ENCODE data around the gene MNX1. TPM values are rescaled to one million over a fixed set of nuclear protein-coding genes. Genes with fewer than 3 reads are reported as not detected.

MNX1 gene
- polyA plus RNA-seq, 1 experiment = not detected

DNA sequence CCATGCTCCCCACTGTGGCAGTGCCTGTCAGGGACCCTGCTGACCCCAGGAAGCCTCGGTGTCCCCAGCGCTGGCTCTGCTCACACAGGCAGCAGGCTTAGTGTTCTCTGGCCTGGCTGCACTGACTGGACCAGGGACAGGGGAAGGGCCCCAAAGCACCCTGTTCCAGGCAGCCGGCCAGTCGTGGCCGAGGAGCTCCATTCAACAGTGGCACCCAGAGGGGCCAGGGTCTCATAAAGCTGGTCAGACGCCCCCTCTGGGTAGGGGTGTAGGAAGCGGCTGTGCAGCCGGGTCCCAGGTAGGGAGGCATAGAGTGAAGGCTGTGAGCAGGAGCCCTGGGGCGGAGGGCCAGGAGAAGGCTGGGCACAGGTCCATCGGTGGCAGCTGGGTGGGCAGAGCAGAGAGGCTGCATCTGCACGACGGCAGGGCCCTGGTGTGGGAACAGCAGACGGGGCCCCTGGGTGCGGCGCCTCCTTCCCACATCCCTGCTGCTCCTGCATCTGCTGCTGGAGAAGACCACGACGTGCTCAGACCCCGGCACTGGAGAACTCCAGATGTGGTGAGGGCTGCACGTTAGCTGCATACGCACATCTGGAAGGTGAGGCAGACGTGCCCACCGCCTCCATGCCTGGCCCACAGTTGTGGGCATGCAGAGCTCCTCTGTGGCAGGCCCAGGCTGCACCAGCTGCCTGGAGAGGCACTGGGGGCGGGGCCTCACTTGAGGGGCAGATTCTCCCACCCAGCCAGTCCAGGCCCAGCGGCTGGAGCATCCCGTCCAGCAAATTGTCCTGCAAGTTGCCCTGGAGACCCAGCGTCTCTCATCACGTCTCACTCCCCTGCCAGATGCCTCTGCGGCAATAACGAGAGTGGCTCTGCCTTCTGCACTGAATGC lies 25.1 kb downstream of the MNX1 start:
- H3K9me3 ChIP-seq (ENCODE audit: control insufficient read depth, insufficient read depth, low read length) = no peaks in the 10 kb centered on the region; the same call in 1 of the 2 replicates
- peaks cover 10% of the 10 kb centered on the region for H3K27me3 ChIP-seq (ENCODE audit: control insufficient read depth, insufficient read depth, low read length)
- no peak overlapping the region for H3K4me3 ChIP-seq (ENCODE audit: low read depth, low read length)
- no peak overlapping the region for H3K27ac ChIP-seq (ENCODE audit: low read depth, low read length)
- CTCF ChIA-PET = no interaction called here
- no peak for DNase-seq (ENCODE audit: low read depth, low spot score)
- TF ChIP-seq, protein P1, sequence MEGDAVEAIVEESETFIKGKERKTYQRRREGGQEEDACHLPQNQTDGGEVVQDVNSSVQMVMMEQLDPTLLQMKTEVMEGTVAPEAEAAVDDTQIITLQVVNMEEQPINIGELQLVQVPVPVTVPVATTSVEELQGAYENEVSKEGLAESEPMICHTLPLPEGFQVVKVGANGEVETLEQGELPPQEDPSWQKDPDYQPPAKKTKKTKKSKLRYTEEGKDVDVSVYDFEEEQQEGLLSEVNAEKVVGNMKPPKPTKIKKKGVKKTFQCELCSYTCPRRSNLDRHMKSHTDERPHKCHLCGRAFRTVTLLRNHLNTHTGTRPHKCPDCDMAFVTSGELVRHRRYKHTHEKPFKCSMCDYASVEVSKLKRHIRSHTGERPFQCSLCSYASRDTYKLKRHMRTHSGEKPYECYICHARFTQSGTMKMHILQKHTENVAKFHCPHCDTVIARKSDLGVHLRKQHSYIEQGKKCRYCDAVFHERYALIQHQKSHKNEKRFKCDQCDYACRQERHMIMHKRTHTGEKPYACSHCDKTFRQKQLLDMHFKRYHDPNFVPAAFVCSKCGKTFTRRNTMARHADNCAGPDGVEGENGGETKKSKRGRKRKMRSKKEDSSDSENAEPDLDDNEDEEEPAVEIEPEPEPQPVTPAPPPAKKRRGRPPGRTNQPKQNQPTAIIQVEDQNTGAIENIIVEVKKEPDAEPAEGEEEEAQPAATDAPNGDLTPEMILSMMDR (IDR thresholded peaks at IDR 0.05; ENCODE audit: low read depth, low read length) = no peak
- POLR2A ChIA-PET = no interaction called here

DNA sequence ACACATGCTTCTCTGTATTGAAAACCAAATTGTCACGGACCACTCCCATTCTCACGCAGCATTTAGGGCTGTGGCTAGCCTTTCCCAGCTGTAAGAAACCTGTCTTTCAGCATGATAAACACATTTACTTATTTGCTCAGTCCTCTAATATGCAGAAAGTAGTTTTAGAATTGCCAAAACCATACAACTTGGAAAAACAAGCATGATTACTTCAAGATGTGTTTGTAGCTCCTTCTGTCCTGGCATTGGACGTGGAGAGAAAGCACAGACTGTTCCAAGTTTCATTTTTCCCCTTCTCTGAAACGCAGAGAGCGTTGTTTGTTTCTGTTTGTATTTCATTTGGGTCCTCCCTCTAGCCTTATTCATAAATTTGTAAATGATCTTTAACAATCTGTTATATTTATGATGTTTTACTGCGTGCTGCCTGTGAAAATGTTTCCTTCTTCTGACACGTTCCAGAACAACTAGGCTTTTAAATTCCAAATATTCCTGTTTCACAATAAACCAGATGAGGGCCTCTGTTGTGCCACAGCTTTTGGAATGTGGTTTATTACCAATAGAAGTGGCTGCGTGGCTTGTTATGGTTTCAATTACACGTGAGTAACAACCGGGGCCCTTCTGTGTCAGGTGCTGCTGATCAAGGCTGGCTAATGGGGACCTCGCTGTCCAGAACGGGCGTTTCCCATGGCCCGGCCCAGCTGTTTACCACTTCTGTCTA lies 26.1 kb downstream of the MNX1 start:
- H3K27ac ChIP-seq (ENCODE audit: low read depth, low read length) = no peak overlapping the region
- ChIA-PET CTCF (interaction anchor here (1.0 to 1.1 kb wide), 2 partner anchors 15 to 290 kb away, joined by 3 to 6 read pairs; no protein-coding TSS in a partner anchor), POLR2A (no interaction called here)
- TF ChIP-seq, protein P1 (IDR thresholded peaks at IDR 0.05; ENCODE audit: low read depth, low read length) = no peak
- DNase-seq (ENCODE audit: low read depth, low spot score) = peak; percentile 8
- H3K27me3 ChIP-seq (ENCODE audit: control insufficient read depth, insufficient read depth, low read length) = peaks cover 6% of the 10 kb centered on the region
- peaks cover 3% of the 10 kb centered on the region for H3K9me3 ChIP-seq (ENCODE audit: control insufficient read depth, insufficient read depth, low read length)
- H3K4me3 ChIP-seq (ENCODE audit: low read depth, low read length) = no peak overlapping the region

DNA sequence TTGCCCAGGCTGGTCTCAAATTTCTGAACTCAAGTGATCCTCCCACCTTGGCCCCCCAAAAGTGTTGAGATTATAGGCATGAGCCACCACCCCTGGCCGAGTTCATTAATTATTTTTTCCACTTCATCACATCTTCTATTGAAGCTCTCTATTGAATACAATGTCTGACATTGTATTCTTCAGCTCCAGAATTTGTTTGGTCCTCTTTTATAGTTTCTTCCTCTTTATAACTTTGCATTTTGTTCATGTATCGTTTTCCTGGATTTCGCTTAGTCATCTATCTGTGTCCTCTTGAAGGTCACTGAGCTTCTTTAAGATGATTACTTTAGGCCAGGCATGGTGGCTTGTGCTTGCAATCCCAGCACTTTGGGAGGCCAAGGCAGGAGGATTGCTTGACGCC lies 30.8 kb downstream of the MNX1 start:
- Histone ChIP-seq H3K27ac (ENCODE audit: low read depth, low read length) (no peak overlapping the region), H3K9me3 (ENCODE audit: control insufficient read depth, insufficient read depth, low read length) (peaks cover 3% of the 10 kb centered on the region; the same call in 1 of the 2 replicates), H3K4me3 (ENCODE audit: low read depth, low read length) (no peak overlapping the region), H3K27me3 (ENCODE audit: control insufficient read depth, insufficient read depth, low read length) (no peaks in the 10 kb centered on the region)
- TF ChIP-seq, protein P1 (IDR thresholded peaks at IDR 0.05; ENCODE audit: low read depth, low read length) = no peak
- CTCF ChIA-PET = interaction anchor here (1.4 to 4.2 kb wide), 3 partner anchors 10 to 293 kb away, joined by 4 to 22 read pairs (median 10); partner anchors contain the start of gene NOM1
- no peak for DNase-seq (ENCODE audit: low read depth, low spot score)
- POLR2A ChIA-PET = interaction anchor here (0.8 kb wide), 1 partner anchor 1169 kb away, joined by 21 read pairs; no protein-coding TSS in a partner anchor

DNA sequence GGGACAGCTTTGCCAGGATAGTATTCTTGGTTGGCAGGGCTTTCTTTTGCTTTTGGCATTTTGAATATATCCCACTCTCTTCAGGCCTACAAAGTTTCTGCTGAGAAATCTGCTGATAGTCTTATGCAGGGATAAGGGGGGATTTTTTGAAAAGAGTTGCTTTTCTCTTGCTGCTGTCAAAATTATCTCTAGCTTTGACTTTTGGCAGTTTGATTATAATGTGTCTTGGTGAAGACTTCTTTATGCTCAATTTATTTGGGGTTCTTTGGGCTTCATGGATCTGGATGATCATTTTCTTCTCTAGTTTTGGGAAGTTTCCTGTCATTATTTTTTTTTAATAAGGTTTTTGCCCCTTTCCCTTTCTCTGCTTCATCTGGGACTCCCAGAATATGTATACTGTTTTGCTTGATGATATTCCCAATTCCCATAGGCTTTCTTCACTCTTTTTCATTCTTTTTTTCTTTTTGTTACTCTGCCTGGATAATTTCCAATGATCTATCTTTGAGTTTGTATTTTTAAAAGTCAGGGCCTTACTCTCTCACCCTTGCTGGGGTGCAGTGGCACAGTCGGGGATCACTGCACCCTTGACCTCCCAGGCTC lies 31.4 kb downstream of the MNX1 start:
- ChIA-PET CTCF (interaction anchor here (2.9 to 4.2 kb wide), 2 partner anchors 9 to 294 kb away, joined by 10 to 22 read pairs; no protein-coding TSS in a partner anchor), POLR2A (interaction anchor here (0.8 kb wide), 1 partner anchor 1169 kb away, joined by 21 read pairs; no protein-coding TSS in a partner anchor)
- Histone ChIP-seq H3K27ac (ENCODE audit: low read depth, low read length) (no peak overlapping the region), H3K4me3 (ENCODE audit: low read depth, low read length) (no peak overlapping the region), H3K9me3 (ENCODE audit: control insufficient read depth, insufficient read depth, low read length) (peaks cover 3% of the 10 kb centered on the region; the same call in 1 of the 2 replicates), H3K27me3 (ENCODE audit: control insufficient read depth, insufficient read depth, low read length) (no peaks in the 10 kb centered on the region)
- TF ChIP-seq, protein P1 (IDR thresholded peaks at IDR 0.05; ENCODE audit: low read depth, low read length) = no peak
- no peak for DNase-seq (ENCODE audit: low read depth, low spot score)
